OCI-LY7 (cell line): Measurements from ENCODE around the gene GTPBP10.

Experiments
- CTCF ChIP-seq: fragments of 200-600 bp; sonication (generic); conservative IDR thresholded peaks from 2 replicates; pipeline ENCODE4 v1.5.1; 2014; ENCODE audit warnings: mild to moderate bottlenecking, antibody characterized with exemption, low read length, moderate library complexity, mixed read lengths
- EZH2phosphoT487 ChIP-seq: fragments of 200-600 bp; sonication (generic); IDR thresholded peaks from 2 replicates; pipeline ENCODE4 v1.6.1; 2018; ENCODE audit warnings: low read depth, borderline replicate concordance, mild to moderate bottlenecking, mixed run types, antibody characterized with exemption, low read length, moderate library complexity, mixed read lengths

GRCh38 chr7:90407484-90407821 lies 60.9 kb downstream of the GTPBP10 start:
- TF ChIP-seq CTCF: no peak
- no peak for TF ChIP-seq EZH2phosphoT487
